Esophagus squamous epithelium (tissue), 5 donors: ENCODE results near the gene CLSTN2. TPM values are rescaled to one million over a fixed set of nuclear protein-coding genes. Genes with fewer than 3 reads are reported as not detected.

Experiments used
- DNase-seq: peaks from one replicate; lab custom pipeline; 2025; lab: John Stamatoyannopoulos, UW
- H3K27ac ChIP-seq, 4 donors: fragments of 200-600 bp; sonication (generic); one replicate each; pipeline ENCODE4 v1.5.1; 2016 to 2019; ENCODE audit warnings: mild to moderate bottlenecking in 1 of 4
- H3K27me3 ChIP-seq, 4 donors: fragments of 200-600 bp; sonication (generic); 1 replicate in 3 of 4; 2 replicates in 1 of 4; pipeline versions ENCODE4 v1.5.1 to v1.6.0; 2017 to 2021; ENCODE audit warnings: antibody characterized with exemption in 1 of 4
- H3K36me3 ChIP-seq, 3 donors: fragments of 200-600 bp; sonication (generic); one replicate each; pipeline ENCODE4 v1.5.1; 2016 to 2019
- H3K4me1 ChIP-seq, 3 donors: fragments of 200-600 bp; sonication (generic); one replicate each; pipeline ENCODE4 v1.5.1; 2017 to 2019
- H3K4me3 ChIP-seq, 4 donors: fragments of 200-600 bp; sonication (generic); 1 replicate in 3 of 4; 2 replicates in 1 of 4; pipeline ENCODE4 v1.5.1; 2016 to 2019; ENCODE audit warnings: mild to moderate bottlenecking in 2 of 4, moderate library complexity in 1 of 4
- H3K9me3 ChIP-seq, 3 donors: fragments of 200-600 bp; sonication (generic); one replicate each; pipeline ENCODE4 v1.5.1; 2016 to 2019
- CTCF ChIP-seq, 6 experiments: fragments of 450-650 bp in 4 of 6; fragments of 200-600 bp in 2 of 6; sonication (generic) in 2 of 6; IDR thresholded peaks; one replicate each; pipeline ENCODE4 v1.5.1; 2016 to 2019; ENCODE audit warnings: antibody characterized with exemption in 6 of 6, mild to moderate bottlenecking in 4 of 6, moderate library complexity in 4 of 6
- POLR2A ChIP-seq, 4 donors: fragments of 450-650 bp; IDR thresholded peaks; one replicate each; pipeline ENCODE4 v1.6.1; 2017; ENCODE audit warnings: antibody characterized with exemption in 4 of 4, mild to moderate bottlenecking in 4 of 4, moderate library complexity in 3 of 4
- WGBS, 2 donors: methylation state at CpG; one replicate each; pipeline ENCODE4 v1.1.5; 2018; 5-methylcytosine and 5-hydroxymethylcytosine counted together
- intact Hi-C: fragments of 100-400 bp; cut with DNase I; formaldehyde crosslinking; loops from one replicate; pipeline ENCODE4 v1.15.0; 2022
- total RNA-seq, 4 donors: library from RNA; depleted of rRNA; stranded (reverse); fragments of >200 nt; gene quantifications; one replicate each; pipeline ENCODE4 v1.1.0, GENCODE V29; 2016
- donor health status: DM: yes; HTN: yes; CAD: no.

The CLSTN2 gene
- total RNA-seq, 4 donors from 2014 or later = 0.53 to 5.0 (median 3.1) TPM

DNA sequence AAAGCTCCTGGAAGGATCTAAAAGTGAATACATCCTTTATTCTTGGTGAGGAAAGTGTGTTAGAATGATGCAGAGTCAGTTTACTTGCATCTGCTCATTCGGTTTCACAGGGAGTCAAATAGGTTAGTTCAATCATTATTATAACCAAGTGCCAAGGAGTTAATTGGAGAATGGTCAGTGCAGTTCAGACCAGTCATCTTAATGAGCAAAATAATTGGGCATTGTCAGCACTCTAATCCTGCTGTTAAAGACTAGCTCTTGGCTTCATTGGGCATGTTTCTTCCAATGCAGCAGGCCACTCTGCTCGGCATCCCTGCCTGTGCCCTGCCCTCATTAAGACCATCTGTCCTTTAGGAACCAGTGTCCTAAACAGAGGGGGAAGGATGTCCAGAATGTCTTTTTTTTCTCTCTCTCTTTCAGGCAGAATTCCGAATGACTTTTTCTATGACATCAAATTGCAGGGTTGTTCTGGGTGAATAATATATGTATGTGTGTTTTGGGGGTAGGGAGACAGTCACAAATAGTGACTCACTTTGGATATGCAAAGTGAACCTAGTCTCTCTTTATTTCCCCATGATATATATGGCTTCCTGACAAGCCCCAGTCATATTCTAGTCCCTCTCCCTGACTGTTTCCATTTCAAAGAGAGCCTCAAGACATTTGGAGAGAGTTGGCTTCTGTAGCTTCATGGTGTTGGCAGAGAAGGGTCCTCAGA lies 537.5 kb downstream of the CLSTN2 start:
- Histone ChIP-seq H3K9me3 (no peaks in the 10 kb centered on the region), H3K27me3 (peaks cover 0 to 3% (median 0%) of the 10 kb centered on the region in 4 donors), H3K27ac (no peak overlapping the region), H3K4me1 (no peaks in the 10 kb centered on the region), H3K36me3 (no peaks in the 10 kb centered on the region), H3K4me3 (no peak overlapping the region)
- WGBS, 2 donors = 70 to 79% methylated on average over 3 of the region's 3 CpGs
- TF ChIP-seq POLR2A (IDR thresholded peaks at IDR 0.05) = no peak
- TF ChIP-seq CTCF (IDR thresholded peaks at IDR 0.05) = no peak
- intact Hi-C loops = no loop called here
- DNase-seq = no peak

- H3K27me3 ChIP-seq = no peaks in the 10 kb centered on the region
- no peak overlapping the region for H3K27ac ChIP-seq
- no peak overlapping the region for H3K4me3 ChIP-seq
- WGBS, 2 donors = 33 to 43% methylated on average over 1 of the region's 1 CpG
- DNase-seq = no peak
- no peaks in the 10 kb centered on the region for H3K36me3 ChIP-seq
- intact Hi-C loops = no loop called here
- no peak for TF ChIP-seq CTCF (IDR thresholded peaks at IDR 0.05)
- H3K9me3 ChIP-seq = no peaks in the 10 kb centered on the region
- H3K4me1 ChIP-seq = no peaks in the 10 kb centered on the region
Measured at GRCh38 chr3:140487566-140487965, 552.6 kb downstream of the CLSTN2 start.

DNA sequence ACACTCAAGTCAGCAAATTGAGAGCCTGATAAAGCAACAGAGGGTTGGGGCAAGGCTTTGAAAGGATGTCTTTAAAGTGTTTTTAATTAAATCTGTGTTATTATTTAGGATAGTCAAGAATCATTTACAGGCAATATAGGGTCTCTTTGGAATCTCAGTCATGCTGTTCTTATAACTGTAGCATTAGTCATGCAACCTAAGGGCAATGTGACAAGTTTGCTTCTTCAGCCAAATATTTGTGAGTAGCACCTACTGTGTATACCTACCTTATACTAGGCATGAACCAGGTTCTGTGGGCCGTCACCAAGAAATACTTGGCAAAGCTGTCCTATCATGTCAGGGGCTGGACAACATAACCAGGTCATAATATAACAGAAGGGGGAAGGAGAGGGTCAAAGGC lies 558.3 kb downstream of the CLSTN2 start:
- TF ChIP-seq POLR2A (IDR thresholded peaks at IDR 0.05) = no peak
- 67 to 89% methylated on average over 1 of the region's 1 CpG for WGBS, 2 donors

DNA sequence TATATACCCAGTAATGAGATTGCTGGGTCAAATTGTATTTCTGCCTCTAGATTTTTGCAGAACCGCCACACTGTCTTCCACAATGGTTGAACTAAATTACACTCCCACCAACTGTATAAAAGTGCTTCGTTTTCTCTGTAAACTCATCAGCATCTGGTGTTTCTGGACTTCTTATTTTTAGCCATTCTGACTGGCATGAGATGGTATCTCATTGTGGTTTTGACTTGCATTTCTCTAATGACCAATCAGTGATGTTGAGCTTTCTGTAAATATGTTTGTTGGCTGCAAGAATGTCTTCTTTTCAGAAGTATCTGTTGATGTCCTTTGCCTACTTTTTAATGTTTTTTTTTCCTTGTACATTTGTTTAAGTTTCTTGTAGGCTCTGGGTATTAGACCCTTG lies 560.0 kb downstream of the CLSTN2 start:
- Histone ChIP-seq H3K4me3 (no peak overlapping the region), H3K4me1 (no peaks in the 10 kb centered on the region), H3K9me3 (no peaks in the 10 kb centered on the region), H3K36me3 (no peaks in the 10 kb centered on the region), H3K27ac (no peak overlapping the region), H3K27me3 (no peaks in the 10 kb centered on the region)
- no peak for TF ChIP-seq POLR2A (IDR thresholded peaks at IDR 0.05)
- no peak for TF ChIP-seq CTCF (IDR thresholded peaks at IDR 0.05)
- intact Hi-C loops = no loop called here
- no peak for DNase-seq
- whole genome bisulfite sequencing, 2 donors = 56 to 74% methylated on average over 2 of the region's 2 CpGs

More for the DNA sequence above, 558.3 kb downstream of the CLSTN2 start:
- no peaks in the 10 kb centered on the region for H3K9me3 ChIP-seq
- DNase-seq = no peak
- H3K27ac ChIP-seq = no peak overlapping the region
- H3K27me3 ChIP-seq = no peaks in the 10 kb centered on the region
- H3K36me3 ChIP-seq = no peaks in the 10 kb centered on the region
- no peak overlapping the region for H3K4me3 ChIP-seq
- intact Hi-C loops = no loop called here
- H3K4me1 ChIP-seq = no peaks in the 10 kb centered on the region

- 92% methylated on average over 4 of the region's 11 CpGs; no CpG with 5 or more reads in 1 of the 2 donors for WGBS, 2 donors
Measured at GRCh38 chr3:140497331-140497730, 562.3 kb downstream of the CLSTN2 start.

More at GRCh38 chr3:140497331-140497730, 562.3 kb downstream of the CLSTN2 start:
- TF ChIP-seq POLR2A (IDR thresholded peaks at IDR 0.05) (no peak), CTCF (IDR thresholded peaks at IDR 0.05) (no peak)
- Histone ChIP-seq H3K36me3 (no peaks in the 10 kb centered on the region), H3K4me3 (no peak overlapping the region), H3K4me1 (no peaks in the 10 kb centered on the region), H3K27me3 (no peaks in the 10 kb centered on the region), H3K9me3 (no peaks in the 10 kb centered on the region), H3K27ac (no peak overlapping the region)
- intact Hi-C loops = no loop called here
- DNase-seq = no peak
